Heart left ventricle (tissue), 16 donors: ENCODE measurements around the gene KRT6B. TPM values are rescaled to one million over a fixed set of nuclear protein-coding genes. Genes with fewer than 3 reads are reported as not detected.

ENCODE experiments used
- ATAC-seq, 4 donors: fragments of 200-7000 bp; cut with Tn5 transposase; one replicate each; pipeline ENCODE4 v1.9.1; 2020 to 2022; ENCODE audit warnings: moderate library complexity in 4 of 4, mild to moderate bottlenecking in 3 of 4, moderate number of reproducible peaks in 1 of 4
- DNase-seq, 5 donors: peaks; one replicate each; pipeline ENCODE4 v3.0.0-alpha.2; 2020
- H3K27ac ChIP-seq, 12 donors: fragments of 200-600 bp; sonication (generic) in 4 of 12; one replicate each; pipeline versions ENCODE4 v1.5.0 to v1.8.0; 2016 to 2022; ENCODE audit warnings: mild to moderate bottlenecking in 2 of 12
- H3K27me3 ChIP-seq, 9 donors: fragments of 200-600 bp; sonication (generic) in 2 of 9; one replicate each; pipeline versions ENCODE4 v1.5.1 to v1.8.0; 2016 to 2022; ENCODE audit warnings: mild to moderate bottlenecking in 3 of 9
- H3K36me3 ChIP-seq, 9 donors: fragments of 200-600 bp; sonication (generic) in 2 of 9; one replicate each; pipeline versions ENCODE4 v1.5.0 to v1.8.0; 2018 to 2022; ENCODE audit warnings: mild to moderate bottlenecking in 2 of 9
- H3K4me1 ChIP-seq, 12 donors: fragments of 200-600 bp; sonication (generic) in 4 of 12; one replicate each; pipeline versions ENCODE4 v1.5.0 to v1.8.0; 2016 to 2022; ENCODE audit warnings: mild to moderate bottlenecking in 3 of 12
- H3K4me3 ChIP-seq, 12 donors: fragments of 200-600 bp; sonication (generic) in 4 of 12; one replicate each; pipeline versions ENCODE4 v1.5.0 to v1.8.0; 2017 to 2022; ENCODE audit warnings: mild to moderate bottlenecking in 9 of 12, moderate library complexity in 4 of 12
- H3K9me3 ChIP-seq, 12 donors: fragments of 200-600 bp; sonication (generic) in 4 of 12; one replicate each; pipeline versions ENCODE4 v1.5.0 to v1.8.0; 2016 to 2022; ENCODE audit warnings: mild to moderate bottlenecking in 1 of 12
- CTCF ChIP-seq, 12 donors: fragments of 200-600 bp; sonication (generic) in 4 of 12; IDR thresholded peaks; one replicate each; pipeline versions ENCODE4 v1.5.0 to v1.8.0; 2018 to 2022; ENCODE audit warnings: antibody characterized with exemption in 12 of 12, mild to moderate bottlenecking in 5 of 12
- POLR2A ChIP-seq, 2 donors: fragments of 450-650 bp; IDR thresholded peaks; one replicate each; pipeline ENCODE4 v1.6.1; 2017; ENCODE audit warnings: antibody characterized with exemption in 2 of 2, mild to moderate bottlenecking in 2 of 2, moderate library complexity in 2 of 2
- WGBS, 4 donors: extraction: QIAGEN DNeasy Blood & Tissue Kit in 2 of 4; methylation state at CpG; one replicate each; pipeline versions ENCODE4 v1.1.5 to v1.1.7; 2013 to 2018; 5-methylcytosine and 5-hydroxymethylcytosine counted together
- intact Hi-C, 10 donors: fragments of 100-400 bp; cut with DNase I; formaldehyde crosslinking; loops; one replicate each; pipeline versions ENCODE4 v1.11.1 to v1.14.2; 2022
- polyA plus RNA-seq, 2 donors: library from polyadenylated mRNA; stranded (reverse); fragments of 200-250 nt; gene quantifications; one replicate each; pipeline ENCODE4 v1.2.3, GENCODE V29; 2013
- total RNA-seq, 9 donors: library from RNA; depleted of rRNA in 2 of 9; stranded (reverse); fragments of >200 nt in 2 of 9; fragmentation: NEBNext Ultra II Directional in 3 of 9; extraction: Animal tissue kit (Norgen Biotek cat#: 25700) in 3 of 9; gene quantifications; one replicate each; pipeline versions ENCODE4 v1.1.0 to v1.2.4, GENCODE V29; 2016 to 2023
- donor health status: ischemic (EF 13 %, LVEDD 7.1; RV severe dilation, severe dysfunction).
- donor health status: healthy with polysubstance abuse.
- donor health status: DM: no; HTN: yes; CAD: no.
- donor health status: DM: no; HTN: no; CAD: no.
- donor health status: ischemic (EF 25% LVEDD 6.9; RV normal size, moderate dysfunction).
- donor health status: ischemic (EF 25% LVEDD 5.7; RV mildly dilated, moderate dysfunction).
- donor health status: healthy.
- donor health status: DM: yes; HTN: yes; CAD: no.
- donor health status: ischemic (EF 35%, LVEDD 5.7; RV mildly dilated, moderate dysfunction).
- donor health status: nonischemic (EF 11% LVEDD 7.7; RV severe dilation, severe dysfunction).
- donor health status: DM: yes; HTN: yes; CAD: no.
- donor health status: PGD.
- donor health status: ischemic (EF 29% LVEDD 5.4; RV normal size, mild dysfunction).
- donor health status: nonischemic (EF 23%, LVEDD 6.1; RV moderate dilation, normal function).

KRT6B gene
- total and polyA plus RNA-seq, 11 donors: not detected

GRCh38 chr12:52419656-52420055 lies 32.3 kb downstream of the KRT6B start:
- no peak overlapping the region for H3K4me3 ChIP-seq
- H3K36me3 ChIP-seq: no peaks in the 10 kb centered on the region
- H3K4me1 ChIP-seq: peaks cover 0 to 21% (median 0%) of the 10 kb centered on the region in 12 donors
- intact Hi-C loops: loop anchor here in 1 of 10 donors (10.0 kb wide), 1 partner anchor 75 kb away; the partner anchor contains the start of gene KRT6A
- no peak for TF ChIP-seq POLR2A (IDR thresholded peaks at IDR 0.05)
- TF ChIP-seq CTCF (IDR thresholded peaks at IDR 0.05): no peak
- H3K27me3 ChIP-seq: peaks cover 0 to 7% (median 0%) of the 10 kb centered on the region in 9 donors
- ATAC-seq (no peak), DNase-seq (no peak)
- 42 to 67% (median 53%) methylated on average over 1 of the region's 1 CpG for WGBS, 4 donors
- H3K27ac ChIP-seq: no peak overlapping the region
- H3K9me3 ChIP-seq: no peaks in the 10 kb centered on the region

GRCh38 chr12:52418576-52419110 lies 33.3 kb downstream of the KRT6B start:
- H3K27ac ChIP-seq: no peak overlapping the region
- DNase-seq: no peak
- H3K9me3 ChIP-seq: no peaks in the 10 kb centered on the region
- ATAC-seq: no peak
- H3K4me3 ChIP-seq: no peak overlapping the region
- intact Hi-C loops: loop anchor here in 1 of 10 donors (10.0 kb wide), 1 partner anchor 76 kb away; the partner anchor contains the start of gene KRT6A
- TF ChIP-seq CTCF (IDR thresholded peaks at IDR 0.05) (no peak), POLR2A (IDR thresholded peaks at IDR 0.05) (no peak)
- WGBS, 4 donors: 82 to 89% (median 86%) methylated on average over 4 of the region's 4 CpGs
- H3K36me3 ChIP-seq: no peaks in the 10 kb centered on the region
- peaks cover 0 to 21% (median 0%) of the 10 kb centered on the region in 12 donors for H3K4me1 ChIP-seq
- H3K27me3 ChIP-seq: peaks cover 0 to 7% (median 0%) of the 10 kb centered on the region in 9 donors

GRCh38 chr12:52417740-52418139 lies 34.2 kb downstream of the KRT6B start:
- intact Hi-C loops: loop anchor here in 1 of 10 donors (10.0 kb wide), 1 partner anchor 77 kb away; the partner anchor contains the start of gene KRT6A
- Histone ChIP-seq H3K36me3 (no peaks in the 10 kb centered on the region), H3K9me3 (no peaks in the 10 kb centered on the region), H3K27me3 (peaks cover 0 to 7% (median 0%) of the 10 kb centered on the region in 9 donors), H3K4me1 (peaks cover 0 to 21% (median 0%) of the 10 kb centered on the region in 12 donors), H3K27ac (peak overlapping the region in 8 of 12 donors; percentile 13 to 76 (median 60)), H3K4me3 (no peak overlapping the region)
- ATAC-seq (no peak), DNase-seq (no peak)
- TF ChIP-seq POLR2A (IDR thresholded peaks at IDR 0.05) (no peak), CTCF (IDR thresholded peaks at IDR 0.05) (no peak)
- WGBS, 4 donors: 73 to 79% (median 78%) methylated on average over 2 of the region's 2 CpGs

GRCh38 chr12:52416795-52417194 lies 35.2 kb downstream of the KRT6B start:
- TF ChIP-seq POLR2A (IDR thresholded peaks at IDR 0.05) (no peak), CTCF (IDR thresholded peaks at IDR 0.05) (no peak)
- DNase-seq: no peak
- 70 to 91% (median 77%) methylated on average over 1 of the region's 1 CpG for WGBS, 4 donors
- no peak overlapping the region for H3K4me3 ChIP-seq
- ATAC-seq: peak in 2 of 4 donors; percentile 51 to 57
- peaks cover 0 to 21% (median 0%) of the 10 kb centered on the region in 12 donors for H3K4me1 ChIP-seq
- H3K36me3 ChIP-seq: no peaks in the 10 kb centered on the region
- peak overlapping the region in 10 of 12 donors; percentile 29 to 76 (median 58) for H3K27ac ChIP-seq
- intact Hi-C loops: loop anchor here in 1 of 10 donors (10.0 kb wide), 1 partner anchor 78 kb away; the partner anchor contains the start of gene KRT6A
- peaks cover 0 to 5% (median 0%) of the 10 kb centered on the region in 9 donors for H3K27me3 ChIP-seq
- no peaks in the 10 kb centered on the region for H3K9me3 ChIP-seq
